Loucy (cell line): ENCODE measurements around the gene RXRA.

ENCODE experiments used
- EZH2phosphoT487 ChIP-seq: fragments of 200-600 bp; IDR thresholded peaks from 2 replicates; pipeline ENCODE4 v1.6.1; 2018; ENCODE audit warnings: antibody characterized with exemption, mild to moderate bottlenecking, moderate library complexity, borderline replicate concordance
- TF ChIP-seq, protein P1 (sequence below): fragments of 200-600 bp; sonication (generic); conservative IDR thresholded peaks from 2 replicates; pipeline ENCODE4 v1.5.1; 2014; ENCODE audit warnings: mild to moderate bottlenecking, antibody characterized with exemption, low read length

DNA sequence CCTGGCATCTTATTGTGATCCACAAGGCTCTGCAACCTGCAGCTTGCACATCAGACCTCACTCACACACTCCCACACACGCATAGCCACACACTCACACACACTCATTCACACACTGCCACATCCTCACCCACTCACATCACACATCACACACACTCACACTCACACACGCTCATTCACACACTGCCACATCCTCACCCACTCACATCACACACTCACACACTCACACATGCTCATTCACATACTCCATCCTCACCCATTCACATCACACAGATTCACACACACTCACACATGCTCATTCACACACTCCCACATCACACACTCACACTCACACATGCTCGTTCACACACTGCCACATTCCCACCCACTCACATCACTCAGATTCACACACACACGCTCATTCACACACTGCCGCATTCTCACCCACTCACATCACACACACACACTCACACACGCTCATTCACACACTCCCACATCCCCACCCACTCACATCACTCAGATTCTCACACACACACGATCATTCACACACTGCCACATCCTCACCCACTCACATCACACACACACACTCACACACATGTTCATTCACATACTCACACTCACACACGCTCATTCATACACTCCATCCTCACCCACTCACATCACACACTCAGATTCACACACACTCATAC, 47.1 kb upstream of the RXRA start:
- TF ChIP-seq, protein P1, sequence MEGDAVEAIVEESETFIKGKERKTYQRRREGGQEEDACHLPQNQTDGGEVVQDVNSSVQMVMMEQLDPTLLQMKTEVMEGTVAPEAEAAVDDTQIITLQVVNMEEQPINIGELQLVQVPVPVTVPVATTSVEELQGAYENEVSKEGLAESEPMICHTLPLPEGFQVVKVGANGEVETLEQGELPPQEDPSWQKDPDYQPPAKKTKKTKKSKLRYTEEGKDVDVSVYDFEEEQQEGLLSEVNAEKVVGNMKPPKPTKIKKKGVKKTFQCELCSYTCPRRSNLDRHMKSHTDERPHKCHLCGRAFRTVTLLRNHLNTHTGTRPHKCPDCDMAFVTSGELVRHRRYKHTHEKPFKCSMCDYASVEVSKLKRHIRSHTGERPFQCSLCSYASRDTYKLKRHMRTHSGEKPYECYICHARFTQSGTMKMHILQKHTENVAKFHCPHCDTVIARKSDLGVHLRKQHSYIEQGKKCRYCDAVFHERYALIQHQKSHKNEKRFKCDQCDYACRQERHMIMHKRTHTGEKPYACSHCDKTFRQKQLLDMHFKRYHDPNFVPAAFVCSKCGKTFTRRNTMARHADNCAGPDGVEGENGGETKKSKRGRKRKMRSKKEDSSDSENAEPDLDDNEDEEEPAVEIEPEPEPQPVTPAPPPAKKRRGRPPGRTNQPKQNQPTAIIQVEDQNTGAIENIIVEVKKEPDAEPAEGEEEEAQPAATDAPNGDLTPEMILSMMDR = no peak
- no peak for TF ChIP-seq EZH2phosphoT487
